ENCODE results near the gene NDUFA12. TPM values are rescaled to one million over a fixed set of nuclear protein-coding genes. Genes with fewer than 3 reads are reported as not detected.

Gene NDUFA12
- total RNA-seq, 2 donors from 2014 or later: 118 to 142 TPM

Other genes starting within 250 kb of the NDUFA12 start
- gene NR2C1, start 69.9 kb upstream of the NDUFA12 start, total RNA-seq: 10 to 100 TPM; 37.6 to 38.7 TPM
- gene FGD6, start 213.8 kb upstream of the NDUFA12 start, total RNA-seq: 1 to 10 TPM; 1.2 to 2.0 TPM
- gene VEZT, start 214.1 kb upstream of the NDUFA12 start, total RNA-seq: 10 to 100 TPM; 49.0 to 61.5 TPM